GM12878 (cell line): ENCODE results near the gene PPP1R12A. TPM values are rescaled to one million over a fixed set of nuclear protein-coding genes. Genes with fewer than 3 reads are reported as not detected.

Experiments used
- ATAC-seq: fragments of 200-7000 bp; cut with Tn5 transposase; 3 replicates; pipeline ENCODE4 v1.9.1; 2020; ENCODE audit warnings: mild to moderate bottlenecking, moderate library complexity
- BruUV-seq: library from RNA; stranded (reverse); fragments of 400-500 nt; replicated peaks from 2 replicates; lab custom pipeline; 2021; lab: Mats Ljungman, UMichigan
- CTCF ChIA-PET: fragments of 300-600 bp; sonication (Branson Sonifier 250); formaldehyde crosslinking; extraction: SDS; loops from one replicate; lab custom pipeline; 2021; ENCODE audit warnings: inconsistent platforms; lab: Yijun Ruan, JAX
- POLR2A ChIA-PET: fragments of 350-600 bp; formaldehyde crosslinking; extraction: SDS; loops from one replicate; lab custom pipeline; 2021; ENCODE audit warnings: inconsistent platforms; lab: Charles Lee
- RAD21 ChIA-PET: fragments of 300-600 bp; sonication (Branson Sonifier 250); formaldehyde crosslinking; loops from one replicate; lab custom pipeline; 2023; ENCODE audit warnings: antibody characterized with exemption; ENCODE audit not compliant: unreplicated experiment; lab: Charles Lee
- SMC1A ChIA-PET: fragments of 300-600 bp; sonication (Branson Sonifier 250); formaldehyde crosslinking; loops from one replicate; lab custom pipeline; 2023; ENCODE audit not compliant: unreplicated experiment, uncharacterized antibody; lab: Charles Lee
- DNase-seq: peaks from one replicate; pipeline ENCODE4 v3.0.0-alpha.2; 2011; ENCODE audit warnings: low read depth, low spot score
- FAIRE-seq: peaks from 3 replicates; lab custom pipeline; 2011; peaks lifted over from hg19 to GRCh38; lab: Jason Lieb, UNC
- H2AFZ ChIP-seq: 2 replicates; pipeline ENCODE4 v1.6.0; 2011; ENCODE audit warnings: low read depth, low read length, control low read depth; ENCODE audit not compliant: control insufficient read depth
- H3K27ac ChIP-seq: 2 replicates; pipeline ENCODE4 v1.5.1; 2011; ENCODE audit warnings: control low read depth; ENCODE audit not compliant: control insufficient read depth, insufficient read depth
- H3K27me3 ChIP-seq, 2 experiments: replicated peaks in 1 of 2; 2 replicates each; pipeline versions ENCODE4 v1.6.0 to v1.6.1; 2011; ENCODE audit warnings: low read length in 1 of 2; ENCODE audit not compliant: control insufficient read depth in 2 of 2, insufficient read depth in 2 of 2
- H3K36me3 ChIP-seq, 2 experiments: 2 replicates each; pipeline ENCODE4 v1.5.1; 2011; ENCODE audit warnings: low read length in 1 of 2; ENCODE audit not compliant: control insufficient read depth in 2 of 2, insufficient read depth in 2 of 2
- H3K4me1 ChIP-seq: 2 replicates; pipeline ENCODE4 v1.6.1; 2011; ENCODE audit warnings: mild to moderate bottlenecking, low read length, moderate library complexity, mixed read lengths; ENCODE audit not compliant: control insufficient read depth, insufficient read depth
- H3K4me2 ChIP-seq: 2 replicates; pipeline ENCODE4 v1.6.0; 2011; ENCODE audit warnings: control low read depth; ENCODE audit not compliant: control insufficient read depth, insufficient read depth
- H3K4me3 ChIP-seq: fragments of 200-600 bp; sonication (generic); 2 replicates; pipeline ENCODE4 v1.5.1; 2016
- H3K79me2 ChIP-seq: 2 replicates; pipeline ENCODE4 v1.6.0; 2011; ENCODE audit warnings: low read length; ENCODE audit not compliant: control insufficient read depth, insufficient read depth
- H3K9ac ChIP-seq: 2 replicates; pipeline ENCODE4 v1.8.0; 2011; ENCODE audit warnings: low read length, control low read depth, mixed read lengths; ENCODE audit not compliant: control insufficient read depth, insufficient read depth
- H3K9me3 ChIP-seq: replicated peaks from 3 replicates; pipeline ENCODE4 v1.5.1; 2011; ENCODE audit warnings: mild to moderate bottlenecking, low read length; ENCODE audit not compliant: control insufficient read depth, insufficient read depth
- H4K20me1 ChIP-seq: 2 replicates; pipeline ENCODE4 v1.6.0; 2011; ENCODE audit not compliant: control insufficient read depth, insufficient read depth
- BCL11A ChIP-seq: IDR thresholded peaks from 2 replicates; pipeline ENCODE4 v1.6.1; 2011; ENCODE audit warnings: low read depth, low read length
- EGR1 ChIP-seq, 2 experiments: IDR thresholded peaks; 1 replicate in 1 of 2; 2 replicates in 1 of 2; pipeline ENCODE4 v1.6.1; 2011 to 2012; ENCODE audit warnings: low read depth in 2 of 2, low read length in 2 of 2, borderline replicate concordance in 1 of 2, mild to moderate bottlenecking in 1 of 2, moderate library complexity in 1 of 2
- EP300 ChIP-seq, 2 experiments: fragments of 150-350 bp in 1 of 2; IDR thresholded peaks; 2 replicates each; pipeline ENCODE4 v1.6.1; 2011 to 2012; ENCODE audit warnings: low read depth in 2 of 2, low read length in 2 of 2, borderline replicate concordance in 1 of 2, improper control_type of control experiment in 1 of 2, inconsistent platforms in 1 of 2; ENCODE audit not compliant: control insufficient read depth in 1 of 2
- ESRRA ChIP-seq: IDR thresholded peaks from 2 replicates; pipeline ENCODE4 v1.6.1; 2012; ENCODE audit warnings: mild to moderate bottlenecking, low read length, improper control_type of control experiment
- EZH2 ChIP-seq: IDR thresholded peaks from 2 replicates; pipeline ENCODE4 v1.6.1; 2012; ENCODE audit warnings: low read depth, mild to moderate bottlenecking, control low read depth, inconsistent platforms, low read length, borderline replicate concordance; ENCODE audit not compliant: control insufficient read depth
- HDAC6 ChIP-seq: fragments of 200-600 bp; sonication (generic); IDR thresholded peaks from one replicate; pipeline ENCODE4 v1.8.0; 2017; ENCODE audit warnings: antibody characterized with exemption; ENCODE audit not compliant: unreplicated experiment
- HDGF ChIP-seq: fragments of 450-650 bp; IDR thresholded peaks from 2 replicates; pipeline ENCODE4 v1.6.1; 2016; ENCODE audit warnings: antibody characterized with exemption
- IKZF1 ChIP-seq: fragments of 450-650 bp; conservative IDR thresholded peaks from 2 replicates; pipeline ENCODE4 v1.6.1; 2017; ENCODE audit warnings: antibody characterized with exemption, mild to moderate bottlenecking
- MEF2A ChIP-seq: IDR thresholded peaks from 2 replicates; pipeline ENCODE4 v1.6.1; 2011; ENCODE audit warnings: low read depth, mild to moderate bottlenecking, low read length, moderate library complexity; ENCODE audit not compliant: insufficient read depth
- MXI1 ChIP-seq: fragments of 150-350 bp; IDR thresholded peaks from 2 replicates; pipeline ENCODE4 v1.6.1; 2011; ENCODE audit warnings: low read depth, mild to moderate bottlenecking, inconsistent platforms, low read length, improper control_type of control experiment
- MYB ChIP-seq: fragments of 150-350 bp; IDR thresholded peaks from 2 replicates; pipeline ENCODE4 v1.6.1; 2014; ENCODE audit warnings: mild to moderate bottlenecking, low read depth, low read length, borderline replicate concordance
- NKRF ChIP-seq: fragments of 450-650 bp; conservative IDR thresholded peaks from 2 replicates; pipeline ENCODE4 v1.6.1; 2017; ENCODE audit warnings: mild to moderate bottlenecking, moderate library complexity
- NR2F1 ChIP-seq: fragments of 450-650 bp; conservative IDR thresholded peaks from 2 replicates; pipeline ENCODE4 v1.6.1; 2017; ENCODE audit warnings: mild to moderate bottlenecking
- PML ChIP-seq: IDR thresholded peaks from 2 replicates; pipeline ENCODE4 v1.6.1; 2012; ENCODE audit warnings: low read length, inconsistent platforms
- RELB ChIP-seq: fragments of 450-650 bp; IDR thresholded peaks from 2 replicates; pipeline ENCODE4 v1.6.1; 2017; ENCODE audit warnings: low read depth, mild to moderate bottlenecking, moderate library complexity
- SMAD1 ChIP-seq: fragments of 450-650 bp; IDR thresholded peaks from 2 replicates; pipeline ENCODE4 v1.6.1; 2018; ENCODE audit warnings: mild to moderate bottlenecking, low read depth; ENCODE audit not compliant: partially characterized antibody
- SUZ12 ChIP-seq: fragments of 200-600 bp; sonication (generic); IDR thresholded peaks from one replicate; pipeline ENCODE4 v1.6.1; 2018; ENCODE audit warnings: antibody characterized with exemption, mild to moderate bottlenecking; ENCODE audit not compliant: unreplicated experiment
- YBX1 ChIP-seq: fragments of 450-650 bp; IDR thresholded peaks from 2 replicates; pipeline ENCODE4 v1.6.1; 2016; ENCODE audit warnings: antibody characterized with exemption
- ZBED1 ChIP-seq: IDR thresholded peaks from 2 replicates; pipeline ENCODE4 v1.6.1; 2016; ENCODE audit warnings: borderline replicate concordance
- ZNF207 ChIP-seq: fragments of 450-650 bp; IDR thresholded peaks from 2 replicates; pipeline ENCODE4 v1.6.1; 2014; ENCODE audit warnings: antibody characterized with exemption, mild to moderate bottlenecking, borderline replicate concordance
- WGBS: methylation state at CpG from one replicate; pipeline ENCODE4 v1.1.6; 2016; ENCODE audit warnings: low lambda C conversion rate; ENCODE audit not compliant: insufficient replicate concordance, insufficient coverage; ENCODE audit errors: missing lambda C conversion rate; 5-methylcytosine and 5-hydroxymethylcytosine counted together
- in situ Hi-C: fragments of 300-500 bp; cut with MboI; formaldehyde crosslinking; loops from 9 replicates; pipeline ENCODE4 v1.14.3; 2018; ENCODE audit warnings: mixed read lengths
- intact Hi-C: fragments of 100-400 bp; cut with micrococcal nuclease; formaldehyde crosslinking; loops from one replicate; pipeline ENCODE4 v1.14.2; 2022; ENCODE audit not compliant: unreplicated experiment
- polyA plus RNA-seq, 11 experiments: library from polyadenylated mRNA; depleted of rRNA in 4 of 11; unstranded in 6 of 11; stranded (reverse) in 5 of 11; fragments of >200 nt; fragmentation: Nextera tagmentation in 4 of 11; fragmentation: Illumina TruSeq in 1 of 11; extraction: Ambion mirVana in 4 of 11; extraction: Trizol in 1 of 11; gene quantifications; 1 replicate in 1 of 11; 2 replicates in 10 of 11; pipeline versions ENCODE4 v1.2.1 to v1.2.3, GENCODE V29; 2011 to 2016; ENCODE audit warnings: inconsistent platforms in 2 of 11, missing spikeins in 2 of 11, low read depth in 1 of 11
- total RNA-seq, 4 experiments: library from RNA; depleted of rRNA in 3 of 4; stranded (reverse); fragments of >200 nt in 3 of 4; fragmentation: Illumina TruSeq in 1 of 4; extraction: Trizol in 1 of 4; gene quantifications; 2 replicates each; pipeline versions ENCODE4 v1.2.1 to v1.2.3, GENCODE V29; 2013 to 2021

PPP1R12A gene
- total and polyA plus RNA-seq, 10 of the 15 experiments (the other 5 are each of a cell fraction or from before 2014, with no cell fraction given) = 22.8 to 134 (median 51.4) TPM

GRCh38 chr12:79939728-79940310 lies 4.9 kb upstream of the PPP1R12A start:
- SMC1A ChIA-PET = interaction anchor here (1.0 kb wide), 1 partner anchor 101 kb away, joined by 3 read pairs; no protein-coding TSS in a partner anchor
- DNase-seq (no peak), FAIRE-seq (no peak), ATAC-seq (no peak)
- 92% methylated on average over 1 of the region's 1 CpG for WGBS
- Histone ChIP-seq H3K9ac (no peak overlapping the region), H3K27me3 (no peaks in the 10 kb centered on the region), H3K9me3 (no peaks in the 10 kb centered on the region), H3K4me1 (peaks cover 7% of the 10 kb centered on the region; the same call in 1 of the 2 replicates), H3K27ac (no peak overlapping the region), H3K4me2 (no peak overlapping the region), H3K36me3 (no peaks in the 10 kb centered on the region), H3K79me2 (peaks cover 16% of the 10 kb centered on the region), H4K20me1 (no peaks in the 10 kb centered on the region), H2AFZ (no peak overlapping the region), H3K4me3 (no peak overlapping the region)
- POLR2A ChIA-PET = no interaction called here
- in situ Hi-C loops (no loop called here), intact Hi-C loops (loop anchor here (5.0 kb wide), 2 partner anchors 247 to 248 kb away; partner anchors contain the start of gene PAWR)
- CTCF ChIA-PET = no interaction called here
- no peak for TF ChIP-seq NR2F1
- TF ChIP-seq EZH2 = no peak
- no peak for TF ChIP-seq NKRF
- no peak for TF ChIP-seq ESRRA
- TF ChIP-seq ZBED1 = no peak
- TF ChIP-seq MYB = no peak
- TF ChIP-seq IKZF1 = no peak
- TF ChIP-seq BCL11A = no peak
- TF ChIP-seq HDAC6 = no peak
- TF ChIP-seq MXI1 = no peak
- no peak for TF ChIP-seq EP300 (IDR thresholded peaks at IDR 0.05; ENCODE audit: borderline replicate concordance in 1 of 2, control insufficient read depth in 1 of 2, low read depth in 2 of 2, low read length in 2 of 2)
- no peak for TF ChIP-seq SMAD1
- TF ChIP-seq HDGF = no peak
- TF ChIP-seq RELB = no peak
- TF ChIP-seq YBX1 = no peak
- no peak for TF ChIP-seq MEF2A
- no peak for TF ChIP-seq EGR1 (IDR thresholded peaks at IDR 0.05; ENCODE audit: borderline replicate concordance in 1 of 2, low read depth in 2 of 2, low read length in 2 of 2)
- no peak for TF ChIP-seq SUZ12
- no peak for TF ChIP-seq PML
- no peak for TF ChIP-seq ZNF207
- RAD21 ChIA-PET = no interaction called here
- BruUV-seq = no TSS peak
